GM19467 (cell line): ENCODE results near the gene OTUD5.
"Not testable (repeated sequence)": the region's sequence is repeated elsewhere in the genome, so short reads cannot be mapped to it uniquely, and the experiment has no call there.

Source experiments
- ATAC-seq: cut with Tn5 transposase; IDR thresholded peaks from one replicate; pipeline ENCODE4 v1.9.1; 2021; ENCODE audit warnings: mild to moderate bottlenecking, moderate library complexity; ENCODE audit not compliant: unreplicated experiment

The OTUD5 gene

GRCh38 chrX:48890934-48891401 lies 66.4 kb downstream of the OTUD5 start:
- ATAC-seq: peak; percentile 27

- no peak for ATAC-seq
Measured at GRCh38 chrX:48890296-48890925, 67.0 kb downstream of the OTUD5 start.

- ATAC-seq: not testable (repeated sequence)
Measured at GRCh38 chrX:48886586-48886985, 70.8 kb downstream of the OTUD5 start.

- no peak for ATAC-seq
Measured at GRCh38 chrX:48883729-48884128, 73.7 kb downstream of the OTUD5 start.

GRCh38 chrX:48876944-48877343 lies 80.5 kb downstream of the OTUD5 start:
- ATAC-seq: not testable (repeated sequence)
